HG02763 (cell line): ENCODE measurements around the gene UHRF2.
"Not testable (repeated sequence)": the region's sequence is repeated elsewhere in the genome, so short reads cannot be mapped to it uniquely, and the experiment has no call there.

Experiments used
- ATAC-seq: cut with Tn5 transposase; IDR thresholded peaks from one replicate; pipeline ENCODE4 v1.9.1; 2021; ENCODE audit warnings: mild to moderate bottlenecking, moderate library complexity; ENCODE audit not compliant: unreplicated experiment

The UHRF2 gene

GRCh38 chr9:6412487-6413364 is at the start of gene UHRF2:
TSS of gene UHRF2 (plus strand) at chr9:6413199. CDS start at chr9:6413491, 292 bp downstream.
- peak; percentile 75 for ATAC-seq

GRCh38 chr9:6367128-6367890 is 45.7 kb upstream of the UHRF2 start:
- no peak for ATAC-seq

- ATAC-seq = no peak
These were observed 44.2 kb upstream of the UHRF2 start for GRCh38 chr9:6368831-6369230.

GRCh38 chr9:6381477-6382012 is 31.5 kb upstream of the UHRF2 start:
- ATAC-seq = not testable (repeated sequence)

GRCh38 chr9:6382681-6383080 is 30.3 kb upstream of the UHRF2 start:
- no peak for ATAC-seq

- ATAC-seq = no peak
These were observed 29.3 kb upstream of the UHRF2 start for GRCh38 chr9:6383551-6384225.

- ATAC-seq = no peak
These were observed 28.3 kb upstream of the UHRF2 start for GRCh38 chr9:6384732-6385131.

GRCh38 chr9:6399071-6399470 is 13.9 kb upstream of the UHRF2 start:
- no peak for ATAC-seq

- ATAC-seq = no peak
These were observed 7.6 kb upstream of the UHRF2 start for GRCh38 chr9:6405371-6405770.

- ATAC-seq = no peak
These were observed 5.2 kb upstream of the UHRF2 start for GRCh38 chr9:6407778-6408177.

GRCh38 chr9:6408320-6408719 is 4.7 kb upstream of the UHRF2 start:
- ATAC-seq = no peak

- ATAC-seq = no peak
These were observed 3.2 kb upstream of the UHRF2 start for GRCh38 chr9:6409811-6410210.

- no peak for ATAC-seq
These were observed 2.4 kb upstream of the UHRF2 start for GRCh38 chr9:6410633-6411032.

GRCh38 chr9:6413365-6414246 is 607 bp downstream of the UHRF2 start:
- peak; percentile 11 for ATAC-seq

- ATAC-seq = no peak
These were observed 1.2 kb downstream of the UHRF2 start for GRCh38 chr9:6414247-6414641.

- no peak for ATAC-seq
These were observed 2.3 kb downstream of the UHRF2 start for GRCh38 chr9:6415266-6415665.

- no peak for ATAC-seq
These were observed 4.2 kb downstream of the UHRF2 start for GRCh38 chr9:6417186-6417585.

GRCh38 chr9:6418764-6419163 is 5.8 kb downstream of the UHRF2 start:
- ATAC-seq = no peak

GRCh38 chr9:6424940-6425339 is 11.9 kb downstream of the UHRF2 start:
- ATAC-seq = no peak

- no peak for ATAC-seq
These were observed 13.1 kb downstream of the UHRF2 start for GRCh38 chr9:6426117-6426516.
